HFF-Myc (cell line): ENCODE data around the gene OR52I2.

ENCODE experiments used
- DNase-seq: peaks from one replicate; pipeline ENCODE4 v3.0.0-alpha.2; 2011; ENCODE audit warnings: low read depth; ENCODE audit errors: extremely low read depth
- H3K4me3 ChIP-seq: replicated peaks from 2 replicates; pipeline ENCODE4 v1.5.1; 2011; ENCODE audit warnings: low read depth, mild to moderate bottlenecking, control low read depth, low read length
- TF ChIP-seq, protein P1 (sequence below): IDR thresholded peaks from 2 replicates; pipeline ENCODE4 v1.5.1; 2012; ENCODE audit warnings: mild to moderate bottlenecking, low read depth, low read length, control low read depth; ENCODE audit errors: missing control alignments

OR52I2 gene

DNA sequence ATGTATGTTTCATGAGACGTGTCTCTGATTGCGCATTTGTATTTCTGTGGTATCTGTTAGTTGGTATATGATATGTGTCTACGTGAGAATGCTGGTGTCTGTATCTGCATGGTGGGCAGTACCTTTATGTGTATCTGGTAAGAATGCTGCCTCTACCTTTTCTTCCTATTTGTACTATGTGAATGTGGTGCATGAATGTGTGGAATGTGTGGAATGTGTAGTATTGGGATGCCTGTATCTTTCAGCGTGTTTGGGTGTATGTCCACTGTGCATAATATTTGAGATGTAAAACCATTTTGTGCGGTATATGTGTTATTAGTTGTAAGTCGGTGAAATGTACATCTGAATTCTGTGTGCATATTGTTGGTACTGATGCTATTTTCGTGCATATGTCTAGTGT is 60.0 kb downstream of the OR52I2 start:
- TF ChIP-seq, protein P1, sequence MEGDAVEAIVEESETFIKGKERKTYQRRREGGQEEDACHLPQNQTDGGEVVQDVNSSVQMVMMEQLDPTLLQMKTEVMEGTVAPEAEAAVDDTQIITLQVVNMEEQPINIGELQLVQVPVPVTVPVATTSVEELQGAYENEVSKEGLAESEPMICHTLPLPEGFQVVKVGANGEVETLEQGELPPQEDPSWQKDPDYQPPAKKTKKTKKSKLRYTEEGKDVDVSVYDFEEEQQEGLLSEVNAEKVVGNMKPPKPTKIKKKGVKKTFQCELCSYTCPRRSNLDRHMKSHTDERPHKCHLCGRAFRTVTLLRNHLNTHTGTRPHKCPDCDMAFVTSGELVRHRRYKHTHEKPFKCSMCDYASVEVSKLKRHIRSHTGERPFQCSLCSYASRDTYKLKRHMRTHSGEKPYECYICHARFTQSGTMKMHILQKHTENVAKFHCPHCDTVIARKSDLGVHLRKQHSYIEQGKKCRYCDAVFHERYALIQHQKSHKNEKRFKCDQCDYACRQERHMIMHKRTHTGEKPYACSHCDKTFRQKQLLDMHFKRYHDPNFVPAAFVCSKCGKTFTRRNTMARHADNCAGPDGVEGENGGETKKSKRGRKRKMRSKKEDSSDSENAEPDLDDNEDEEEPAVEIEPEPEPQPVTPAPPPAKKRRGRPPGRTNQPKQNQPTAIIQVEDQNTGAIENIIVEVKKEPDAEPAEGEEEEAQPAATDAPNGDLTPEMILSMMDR: no peak
- DNase-seq: no peak
- H3K4me3 ChIP-seq: no peak overlapping the region

DNA sequence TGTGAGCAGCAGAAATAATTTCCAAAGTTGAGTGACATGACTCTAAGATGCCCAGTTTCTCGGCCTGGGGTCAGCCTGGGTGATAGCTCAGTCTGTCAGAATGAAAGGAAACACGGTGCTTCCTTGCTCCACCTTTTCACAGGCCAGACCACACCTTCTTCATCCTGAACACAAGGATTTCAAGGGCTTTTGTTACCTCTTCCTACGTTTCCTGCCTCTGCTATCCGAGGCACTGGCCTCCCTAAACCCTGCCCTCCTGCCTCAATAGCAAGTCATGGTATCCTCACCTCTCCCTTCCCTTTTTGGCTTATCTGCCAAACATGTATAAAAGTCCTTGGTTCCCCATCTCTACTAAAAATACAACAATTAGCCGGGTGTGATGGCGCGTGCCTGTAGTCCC is 60.5 kb downstream of the OR52I2 start:
- no peak overlapping the region for H3K4me3 ChIP-seq
- TF ChIP-seq, protein P1: no peak
- DNase-seq: no peak
